Measurements from ENCODE around the gene OR9Q2.
"Not testable (repeated sequence)": the region's sequence is repeated elsewhere in the genome, so short reads cannot be mapped to it uniquely, and the experiment has no call there.

The OR9Q2 gene

GRCh38 chr11:58188770-58189169, at the start of gene OR9Q2:
TSS of gene OR9Q2 (plus strand) at chr11:58189070. CDS start at chr11:58190491, 1,421 bp downstream.
- DNase-seq (ENCODE audit: low read depth): no peak

GRCh38 chr11:58142761-58143160, 46.1 kb upstream of the OR9Q2 start:
- no peak for DNase-seq (ENCODE audit: low read depth)

GRCh38 chr11:58152781-58153180, 36.1 kb upstream of the OR9Q2 start:
- DNase-seq (ENCODE audit: low read depth): no peak

- no peak for DNase-seq (ENCODE audit: low read depth)
These were observed 24.5 kb upstream of the OR9Q2 start for GRCh38 chr11:58164389-58164788.

GRCh38 chr11:58164990-58165389, 23.9 kb upstream of the OR9Q2 start:
- no peak for DNase-seq (ENCODE audit: low read depth)

- no peak for DNase-seq (ENCODE audit: low read depth)
These were observed 23.3 kb upstream of the OR9Q2 start for GRCh38 chr11:58165504-58166106.

GRCh38 chr11:58177409-58178054, 11.3 kb upstream of the OR9Q2 start:
- DNase-seq (ENCODE audit: low read depth): no peak

- no peak for DNase-seq (ENCODE audit: low read depth)
These were observed 10.4 kb upstream of the OR9Q2 start for GRCh38 chr11:58178444-58178843.

- DNase-seq (ENCODE audit: low read depth): no peak
These were observed 9.2 kb upstream of the OR9Q2 start for GRCh38 chr11:58179648-58180047.

GRCh38 chr11:58186938-58187337, 1.9 kb upstream of the OR9Q2 start:
- no peak for DNase-seq (ENCODE audit: low read depth)

- no peak for DNase-seq (ENCODE audit: low read depth)
These were observed 3.4 kb downstream of the OR9Q2 start for GRCh38 chr11:58192229-58192628.

- DNase-seq (ENCODE audit: low read depth): no peak
These were observed 4.5 kb downstream of the OR9Q2 start for GRCh38 chr11:58193391-58193790.

GRCh38 chr11:58195939-58196338, 7.1 kb downstream of the OR9Q2 start:
- no peak for DNase-seq (ENCODE audit: low read depth)

GRCh38 chr11:58199271-58199670, 10.4 kb downstream of the OR9Q2 start:
- DNase-seq (ENCODE audit: low read depth): no peak

GRCh38 chr11:58204042-58204441, 15.2 kb downstream of the OR9Q2 start, which contains the start of gene OR1S2:
TSS of gene OR1S2 (minus strand) at chr11:58204142. CDS start at chr11:58204142, 0 bp downstream.
- no peak for DNase-seq (ENCODE audit: low read depth)

GRCh38 chr11:58212420-58212819, 23.6 kb downstream of the OR9Q2 start, which contains the start of gene OR1S1:
TSS of gene OR1S1 (plus strand) at chr11:58212720.
- not testable (repeated sequence) for DNase-seq (ENCODE audit: low read depth)

- no peak for DNase-seq (ENCODE audit: low read depth)
These were observed 27.6 kb downstream of the OR9Q2 start for GRCh38 chr11:58216476-58216875.

- no peak for DNase-seq (ENCODE audit: low read depth)
These were observed 33.9 kb downstream of the OR9Q2 start for GRCh38 chr11:58222721-58223120.

GRCh38 chr11:58227956-58228615, 39.2 kb downstream of the OR9Q2 start:
- DNase-seq (ENCODE audit: low read depth): no peak

Data from HS-5 (cell line).